Thyroid gland (tissue), 4 donors: ENCODE data around the gene ATP13A3. TPM values are rescaled to one million over a fixed set of nuclear protein-coding genes. Genes with fewer than 3 reads are reported as not detected.
A peak's percentile ranks its signal among the peaks of the same experiment; 100 is the strongest.

Source experiments
- DNase-seq, 2 donors: peaks; one replicate each; pipeline ENCODE4 v3.0.0-alpha.2; 2019
- H3K27ac ChIP-seq, 3 donors: fragments of 200-600 bp; sonication (generic); 1 replicate in 2 of 3; 2 replicates in 1 of 3; pipeline ENCODE4 v1.5.1; 2016 to 2019; ENCODE audit warnings: mild to moderate bottlenecking in 1 of 3, moderate library complexity in 1 of 3
- H3K27me3 ChIP-seq: fragments of 200-600 bp; sonication (generic); one replicate; pipeline ENCODE4 v1.5.1; 2019
- H3K36me3 ChIP-seq, 2 donors: fragments of 200-600 bp; sonication (generic); one replicate each; pipeline ENCODE4 v1.5.1; 2016 to 2019
- H3K4me1 ChIP-seq, 2 donors: fragments of 200-600 bp; sonication (generic); one replicate each; pipeline ENCODE4 v1.5.1; 2017 to 2019
- H3K4me3 ChIP-seq, 3 donors: fragments of 200-600 bp; sonication (generic); replicated peaks in 1 of 3; 1 replicate in 2 of 3; 2 replicates in 1 of 3; pipeline ENCODE4 v1.5.1; 2016; ENCODE audit warnings: mild to moderate bottlenecking in 1 of 3
- H3K9me3 ChIP-seq: fragments of 200-600 bp; sonication (generic); one replicate; pipeline ENCODE4 v1.5.1; 2017
- CTCF ChIP-seq, 6 experiments: fragments of 200-600 bp in 3 of 6; fragments of 450-650 bp in 3 of 6; sonication (generic) in 3 of 6; IDR thresholded peaks; one replicate each; pipeline ENCODE4 v1.5.1; 2016 to 2019; ENCODE audit warnings: antibody characterized with exemption in 6 of 6, mild to moderate bottlenecking in 2 of 6, inconsistent platforms in 1 of 6, moderate library complexity in 1 of 6
- POLR2A ChIP-seq, 2 donors: fragments of 450-650 bp; IDR thresholded peaks; one replicate each; pipeline ENCODE4 v1.6.1; 2017; ENCODE audit warnings: antibody characterized with exemption in 2 of 2, mild to moderate bottlenecking in 2 of 2, moderate library complexity in 1 of 2
- WGBS, 2 donors: methylation state at CpG; one replicate each; pipeline ENCODE4 v1.1.5; 2017; 5-methylcytosine and 5-hydroxymethylcytosine counted together
- intact Hi-C: fragments of 100-400 bp; cut with DNase I; formaldehyde crosslinking; loops from one replicate; pipeline ENCODE4 v1.15.1; 2023
- total RNA-seq, 4 donors: library from RNA; depleted of rRNA; stranded (reverse); fragments of >200 nt; gene quantifications; one replicate each; pipeline ENCODE4 v1.2.3, GENCODE V29; 2016

Gene ATP13A3
- total RNA-seq, 4 donors from 2014 or later: 262 to 426 (median 341) TPM

GRCh38 chr3:194488055-194488742, 1.4 kb upstream of the ATP13A3 start:
- intact Hi-C loops: no loop called here
- H3K4me3 ChIP-seq: peak overlapping the region in 1 of 3 donors; percentile 69
- no peaks in the 10 kb centered on the region for H3K9me3 ChIP-seq
- no peak for TF ChIP-seq CTCF (IDR thresholded peaks at IDR 0.05)
- TF ChIP-seq POLR2A (IDR thresholded peaks at IDR 0.05): no peak
- H3K27me3 ChIP-seq: no peaks in the 10 kb centered on the region
- WGBS, 2 donors: 85 to 87% methylated on average over 10 of the region's 10 CpGs
- H3K36me3 ChIP-seq: no peaks in the 10 kb centered on the region
- peaks cover 21 to 41% of the 10 kb centered on the region in 2 donors for H3K4me1 ChIP-seq
- no peak for DNase-seq
- peak overlapping the region in 2 of 3 donors; percentile 79 to 95 for H3K27ac ChIP-seq

GRCh38 chr3:194487289-194488054, 670 bp upstream of the ATP13A3 start:
- Histone ChIP-seq H3K4me1 (peaks cover 21 to 47% of the 10 kb centered on the region in 2 donors), H3K36me3 (no peaks in the 10 kb centered on the region), H3K27ac (peak overlapping the region; percentile 79 to 95 (median 81)), H3K9me3 (no peaks in the 10 kb centered on the region), H3K4me3 (peak overlapping the region in 2 of 3 donors; percentile 13 to 69), H3K27me3 (no peaks in the 10 kb centered on the region)
- intact Hi-C loops: no loop called here
- TF ChIP-seq POLR2A (IDR thresholded peaks at IDR 0.05): no peak
- TF ChIP-seq CTCF (IDR thresholded peaks at IDR 0.05): no peak
- 9 to 25% methylated on average over 38 to 51 of the region's 56 CpGs for WGBS, 2 donors
- peak; percentile 37 to 41 for DNase-seq

DNA sequence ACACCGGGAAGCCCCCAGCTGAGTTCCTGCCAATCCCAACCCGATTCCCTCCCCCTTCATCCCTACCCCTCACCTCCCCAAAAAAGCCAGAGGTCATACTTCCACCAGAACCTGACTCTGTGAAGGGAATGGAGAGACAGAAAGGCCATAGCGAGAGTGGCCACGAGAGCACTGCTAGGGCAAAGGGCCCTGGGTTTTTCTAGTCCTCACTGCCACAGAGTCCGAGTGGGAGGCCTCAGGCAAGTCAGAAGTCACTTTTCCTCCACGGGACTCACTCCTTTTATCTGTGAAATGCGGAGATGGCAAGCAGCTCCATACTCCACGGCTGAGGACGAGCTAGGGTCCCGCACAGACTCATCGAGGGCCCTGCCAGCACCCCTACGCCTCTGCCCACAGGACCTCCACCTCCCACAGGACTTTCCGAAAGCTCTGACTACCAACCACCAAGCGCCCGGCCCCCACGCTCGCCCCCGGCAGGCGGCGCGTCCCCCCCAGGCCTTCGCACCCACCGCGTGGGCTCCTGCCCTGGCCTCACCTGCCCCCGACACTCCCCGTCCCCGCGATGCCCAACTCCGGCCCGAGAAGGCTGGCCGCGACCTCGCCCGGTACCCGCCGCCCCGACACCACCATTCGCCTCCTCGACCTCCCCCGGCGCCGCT, 792 bp downstream of the ATP13A3 start:
- H3K9me3 ChIP-seq: no peaks in the 10 kb centered on the region
- H3K36me3 ChIP-seq: no peaks in the 10 kb centered on the region
- H3K27ac ChIP-seq: peak overlapping the region; percentile 79 to 95 (median 84)
- peak; percentile 41 to 49 for DNase-seq
- H3K4me1 ChIP-seq: peaks cover 31 to 60% of the 10 kb centered on the region in 2 donors
- intact Hi-C loops: no loop called here
- peak in 4 of 6 experiments; percentile 2 to 20 (median 12) for TF ChIP-seq CTCF (IDR thresholded peaks at IDR 0.05)
- TF ChIP-seq POLR2A (IDR thresholded peaks at IDR 0.05): no peak
- H3K27me3 ChIP-seq: no peaks in the 10 kb centered on the region
- peak overlapping the region; percentile 4 to 69 (median 25) for H3K4me3 ChIP-seq
- WGBS, 2 donors: 0 to 3% methylated on average over 9 of the region's 42 CpGs

- H3K4me3 ChIP-seq: peak overlapping the region; percentile 4 to 69 (median 25)
- intact Hi-C loops: no loop called here
- H3K36me3 ChIP-seq: no peaks in the 10 kb centered on the region
- no peaks in the 10 kb centered on the region for H3K27me3 ChIP-seq
- peak overlapping the region; percentile 79 to 95 (median 84) for H3K27ac ChIP-seq
- DNase-seq: no peak
- H3K4me1 ChIP-seq: peaks cover 36 to 65% of the 10 kb centered on the region in 2 donors
- 14% methylated on average over 6 of the region's 6 CpGs for WGBS, 2 donors
- TF ChIP-seq POLR2A (IDR thresholded peaks at IDR 0.05) (no peak), CTCF (IDR thresholded peaks at IDR 0.05) (no peak)
- no peaks in the 10 kb centered on the region for H3K9me3 ChIP-seq
Measured at GRCh38 chr3:194485468-194485880, 1.3 kb downstream of the ATP13A3 start.
